Smooth muscle cell (in vitro differentiated cells): ENCODE data around the gene ZNG1B. TPM values are rescaled to one million over a fixed set of nuclear protein-coding genes. Genes with fewer than 3 reads are reported as not detected.
"Not testable (repeated sequence)": the region's sequence is repeated elsewhere in the genome, so short reads cannot be mapped to it uniquely, and the experiment has no call there.

Source experiments
- DNase-seq: peaks from one replicate; lab custom pipeline; 2025; ENCODE audit not compliant: unreplicated experiment; lab: John Stamatoyannopoulos, UW
- H2AFZ ChIP-seq: fragments of 200-600 bp; sonication (generic); 2 replicates; pipeline ENCODE4 v1.6.0; 2016; ENCODE audit warnings: antibody characterized with exemption, low read depth, mild to moderate bottlenecking
- H3F3A ChIP-seq: fragments of 200-600 bp; sonication (generic); 2 replicates; pipeline ENCODE4 v1.6.0; 2017; ENCODE audit warnings: antibody characterized with exemption, low read depth
- H3K27ac ChIP-seq: fragments of 200-600 bp; sonication (generic); 2 replicates; pipeline ENCODE4 v1.5.1; 2016; ENCODE audit warnings: low read depth, mild to moderate bottlenecking
- H3K27me3 ChIP-seq: fragments of 200-600 bp; sonication (generic); 2 replicates; pipeline ENCODE4 v1.6.1; 2016; ENCODE audit warnings: low read depth, mild to moderate bottlenecking
- H3K36me3 ChIP-seq: fragments of 200-600 bp; sonication (generic); 2 replicates; pipeline ENCODE4 v1.5.1; 2016; ENCODE audit warnings: low read depth
- H3K4me1 ChIP-seq: fragments of 200-600 bp; sonication (generic); 2 replicates; pipeline ENCODE4 v1.5.1; 2016; ENCODE audit warnings: low read depth
- H3K4me2 ChIP-seq: fragments of 200-600 bp; sonication (generic); 2 replicates; pipeline ENCODE4 v1.6.0; 2016; ENCODE audit warnings: mild to moderate bottlenecking
- H3K4me3 ChIP-seq: fragments of 200-600 bp; sonication (generic); 2 replicates; pipeline ENCODE4 v1.5.1; 2016; ENCODE audit warnings: mild to moderate bottlenecking
- H3K79me2 ChIP-seq: fragments of 200-600 bp; sonication (generic); 2 replicates; pipeline ENCODE4 v1.6.0; 2016; ENCODE audit warnings: low read depth, mild to moderate bottlenecking
- H3K9ac ChIP-seq: fragments of 200-600 bp; sonication (generic); 2 replicates; pipeline ENCODE4 v1.6.0; 2016; ENCODE audit warnings: low read depth
- H3K9me3 ChIP-seq: fragments of 200-600 bp; sonication (generic); replicated peaks from 2 replicates; pipeline ENCODE4 v1.5.1; 2016; ENCODE audit warnings: low read depth
- H4K20me1 ChIP-seq: fragments of 200-600 bp; sonication (generic); 2 replicates; pipeline ENCODE4 v1.6.0; 2016; ENCODE audit warnings: low read depth
- WGBS: methylation state at CpG from one replicate; pipeline ENCODE4 v1.1.7; 2016; ENCODE audit warnings: low lambda C conversion rate; 5-methylcytosine and 5-hydroxymethylcytosine counted together
- polyA plus RNA-seq: library from polyadenylated mRNA; unstranded; fragments of >200 nt; fragmentation: Nextera tagmentation; extraction: Ambion mirVana; gene quantifications from 2 replicates; pipeline ENCODE4 v1.2.1, GENCODE V29; 2016
- total RNA-seq: library from RNA; depleted of rRNA; stranded (reverse); fragments of >200 nt; gene quantifications from 2 replicates; pipeline ENCODE4 v1.2.3, GENCODE V29; 2014

Gene ZNG1B
- total and polyA plus RNA-seq, 2 experiments from 2014 or later, result 24.4 to 52.0 TPM

DNA sequence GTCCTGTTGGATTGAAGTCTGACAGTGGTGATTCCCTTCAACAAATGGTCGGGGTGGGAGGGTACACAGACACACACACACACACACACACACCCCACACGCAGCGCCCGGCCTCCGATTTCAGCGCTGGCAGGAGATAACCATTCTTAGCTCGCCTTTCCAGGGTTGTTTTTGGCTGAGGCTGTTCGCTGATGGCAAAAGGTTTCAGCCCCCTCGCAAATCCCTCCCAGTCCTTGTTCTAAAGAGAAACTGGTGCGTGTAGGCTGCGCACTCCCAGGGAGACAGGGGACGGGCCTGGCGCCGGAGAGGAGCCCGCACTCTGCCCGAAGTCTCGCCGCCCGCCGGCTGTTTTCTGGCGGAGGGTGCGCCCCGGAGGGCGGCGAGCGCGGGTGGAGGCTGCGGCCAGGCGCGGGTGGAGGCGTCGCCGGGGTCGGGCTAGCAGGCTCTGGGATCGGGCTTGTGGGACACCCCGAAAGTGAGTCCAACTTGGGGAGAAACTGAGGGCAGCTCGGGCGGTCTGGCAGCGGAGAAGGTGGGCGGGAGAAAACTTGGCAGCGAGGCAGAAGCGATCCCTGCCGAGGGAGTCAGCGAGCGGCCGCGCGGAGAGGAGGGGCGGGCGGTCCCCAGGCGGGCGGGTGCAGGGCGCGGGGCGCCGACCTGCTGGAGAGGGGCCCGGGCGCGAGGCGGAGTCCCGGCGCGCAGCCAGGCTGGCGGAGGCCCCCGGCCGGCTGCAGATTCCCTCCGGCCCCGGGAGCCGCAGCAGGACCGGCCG lies 103.9 kb downstream of the ZNG1B start:
- H3K4me2 ChIP-seq, result peak overlapping the region; percentile 92
- H3F3A ChIP-seq, H3K27me3 ChIP-seq, H4K20me1 ChIP-seq, H3K27ac ChIP-seq, DNase-seq, H3K9me3 ChIP-seq, H3K36me3 ChIP-seq, H3K79me2 ChIP-seq, H3K4me1 ChIP-seq: not testable (repeated sequence)
- H3K9ac ChIP-seq, result peak overlapping the region; percentile 27
- H2AFZ ChIP-seq, result peak overlapping the region; percentile 70
- under 1% methylated on average over 43 of the region's 71 CpGs for WGBS
- peak overlapping the region; percentile 65 for H3K4me3 ChIP-seq

- not testable (repeated sequence) for H2AFZ ChIP-seq, H3K27ac ChIP-seq, H3K9me3 ChIP-seq, H3K4me1 ChIP-seq, H3K27me3 ChIP-seq, H3K36me3 ChIP-seq, H3K9ac ChIP-seq, H3K79me2 ChIP-seq, H3F3A ChIP-seq, H4K20me1 ChIP-seq, DNase-seq
- peak overlapping the region; percentile 92 for H3K4me2 ChIP-seq
- 4% methylated on average over 50 of the region's 64 CpGs for WGBS
- peak overlapping the region; percentile 65 for H3K4me3 ChIP-seq
Measured at GRCh38 chr2:113541976-113542485, 104.5 kb downstream of the ZNG1B start.

GRCh38 chr2:113542529-113542928 lies 105.0 kb downstream of the ZNG1B start:
- not testable (repeated sequence) for H4K20me1 ChIP-seq, H3K9me3 ChIP-seq, H3K4me1 ChIP-seq, H3K79me2 ChIP-seq, H3K27ac ChIP-seq, H3F3A ChIP-seq, H3K36me3 ChIP-seq, H3K9ac ChIP-seq, DNase-seq, H3K27me3 ChIP-seq, H2AFZ ChIP-seq
- Histone ChIP-seq H3K4me2 (peak overlapping the region; percentile 92), H3K4me3 (peak overlapping the region; percentile 65)
- WGBS, result 16% methylated on average over 9 of the region's 9 CpGs

Other genes with a start within 250 kb of the ZNG1B start
- not detected in 2 replicates for gene PAX8, start 158.8 kb upstream of the ZNG1B start, total RNA-seq
- gene PAX8, start 158.8 kb upstream of the ZNG1B start, polyA plus RNA-seq, result 0.34 TPM in 1 of 2 replicates, not detected in the other
- gene FOXD4L1, start 61.0 kb downstream of the ZNG1B start, total RNA-seq, result not detected in 2 replicates
- gene FOXD4L1, start 61.0 kb downstream of the ZNG1B start, polyA plus RNA-seq, result not detected in 2 replicates
- 11.3 and 13.5 TPM in 2 replicates for gene RABL2A, start 189.6 kb downstream of the ZNG1B start, total RNA-seq
- 10.9 and 11.8 TPM in 2 replicates for gene RABL2A, start 189.6 kb downstream of the ZNG1B start, polyA plus RNA-seq